ENCODE results near the gene FBXL13. TPM values are rescaled to one million over a fixed set of nuclear protein-coding genes. Genes with fewer than 3 reads are reported as not detected.
"Not testable (repeated sequence)": the region's sequence is repeated elsewhere in the genome, so short reads cannot be mapped to it uniquely, and the experiment has no call there.

FBXL13 gene
- total RNA-seq, 1 donor from 2014 or later, result 2.1 TPM

- no peak for TF ChIP-seq CTCF (conservative IDR thresholded peaks at IDR 0.05)
- Mint-ChIP-seq H3K4me3 (peak overlapping the region; percentile 90), H3K36me3 (ENCODE audit: low read depth) (no peaks in the 10 kb centered on the region), H3K27me3 (ENCODE audit: low read depth) (no peaks in the 10 kb centered on the region), H3K4me1 (peaks cover 32% of the 10 kb centered on the region), H3K9me3 (peaks cover 2% of the 10 kb centered on the region), H3K27ac (ENCODE audit: unreplicated experiment) (peak overlapping the region; percentile 96)
- no peak for DNase-seq (ENCODE audit: low read depth, low spot score)
These were observed 160.8 kb downstream of the FBXL13 start for GRCh38 chr7:102913826-102914225.

GRCh38 chr7:102912742-102913141 is 161.9 kb downstream of the FBXL13 start, which contains the start of gene LRRC17:
TSS of gene LRRC17 (plus strand) at chr7:102913000. CDS start at chr7:102933914, 20,914 bp downstream.
- peak within 1 kb of the TSS; percentile 90 for H3K4me3 Mint-ChIP-seq
- TF ChIP-seq CTCF (conservative IDR thresholded peaks at IDR 0.05), result no peak
- peaks cover 2% of the 10 kb centered on the region for H3K9me3 Mint-ChIP-seq
- H3K27me3 Mint-ChIP-seq (ENCODE audit: low read depth), result no peaks in the 10 kb centered on the region
- H3K27ac Mint-ChIP-seq (ENCODE audit: unreplicated experiment), result peak within 1 kb of the TSS; percentile 96
- DNase-seq (ENCODE audit: low read depth, low spot score), result peak; percentile 36
- peaks cover 32% of the 10 kb centered on the region for H3K4me1 Mint-ChIP-seq
- no peaks in the 10 kb centered on the region for H3K36me3 Mint-ChIP-seq (ENCODE audit: low read depth)

- Mint-ChIP-seq H3K4me3 (no peak overlapping the region), H3K9me3 (peaks cover 16% of the 10 kb centered on the region), H3K4me1 (peaks cover 18% of the 10 kb centered on the region), H3K27me3 (ENCODE audit: low read depth) (no peaks in the 10 kb centered on the region), H3K27ac (ENCODE audit: unreplicated experiment) (no peak overlapping the region), H3K36me3 (ENCODE audit: low read depth) (peaks cover 14% of the 10 kb centered on the region)
- TF ChIP-seq CTCF (conservative IDR thresholded peaks at IDR 0.05), result no peak
- DNase-seq (ENCODE audit: low read depth, low spot score), result no peak
These were observed 165.9 kb downstream of the FBXL13 start for GRCh38 chr7:102908676-102909075.

GRCh38 chr7:102903576-102903975 is 171.0 kb downstream of the FBXL13 start:
- Mint-ChIP-seq H3K9me3 (peaks cover 13% of the 10 kb centered on the region), H3K36me3 (ENCODE audit: low read depth) (peaks cover 14% of the 10 kb centered on the region)
- H3K27ac Mint-ChIP-seq (ENCODE audit: unreplicated experiment), result not testable (repeated sequence)

GRCh38 chr7:102902052-102902451 is 172.5 kb downstream of the FBXL13 start:
- H3K27me3 Mint-ChIP-seq (ENCODE audit: low read depth); H3K4me3 Mint-ChIP-seq; H3K4me1 Mint-ChIP-seq; H3K27ac Mint-ChIP-seq (ENCODE audit: unreplicated experiment); DNase-seq (ENCODE audit: low read depth, low spot score): not testable (repeated sequence)
- Mint-ChIP-seq H3K36me3 (ENCODE audit: low read depth) (peaks cover 14% of the 10 kb centered on the region), H3K9me3 (peaks cover 13% of the 10 kb centered on the region)

More at GRCh38 chr7:102903576-102903975, 171.0 kb downstream of the FBXL13 start:
- H3K27me3 Mint-ChIP-seq (ENCODE audit: low read depth); H3K4me1 Mint-ChIP-seq; DNase-seq (ENCODE audit: low read depth, low spot score); H3K4me3 Mint-ChIP-seq: not testable (repeated sequence)

GRCh38 chr7:102898532-102898859 is 176.1 kb downstream of the FBXL13 start:
- no peak for DNase-seq (ENCODE audit: low read depth, low spot score)
- TF ChIP-seq CTCF (conservative IDR thresholded peaks at IDR 0.05), result no peak
- Mint-ChIP-seq H3K27me3 (ENCODE audit: low read depth) (no peaks in the 10 kb centered on the region), H3K36me3 (ENCODE audit: low read depth) (no peaks in the 10 kb centered on the region), H3K4me3 (no peak overlapping the region), H3K27ac (ENCODE audit: unreplicated experiment) (no peak overlapping the region), H3K4me1 (no peaks in the 10 kb centered on the region), H3K9me3 (no peaks in the 10 kb centered on the region)
